Erythroblast (primary cell): ENCODE measurements around the gene IRF5.

Source experiments
- DNase-seq, 2 experiments: peaks; one replicate each; lab custom pipeline; 2025; lab: John Stamatoyannopoulos, UW
- GATA1 ChIP-seq: IDR thresholded peaks from 2 replicates; pipeline ENCODE4 v1.6.1; 2011; ENCODE audit warnings: low read depth, mild to moderate bottlenecking, control low read depth, low read length, moderate library complexity
- POLR2A ChIP-seq: IDR thresholded peaks from 2 replicates; pipeline ENCODE4 v1.6.1; 2011; ENCODE audit warnings: mild to moderate bottlenecking, low read length

IRF5 gene

DNA sequence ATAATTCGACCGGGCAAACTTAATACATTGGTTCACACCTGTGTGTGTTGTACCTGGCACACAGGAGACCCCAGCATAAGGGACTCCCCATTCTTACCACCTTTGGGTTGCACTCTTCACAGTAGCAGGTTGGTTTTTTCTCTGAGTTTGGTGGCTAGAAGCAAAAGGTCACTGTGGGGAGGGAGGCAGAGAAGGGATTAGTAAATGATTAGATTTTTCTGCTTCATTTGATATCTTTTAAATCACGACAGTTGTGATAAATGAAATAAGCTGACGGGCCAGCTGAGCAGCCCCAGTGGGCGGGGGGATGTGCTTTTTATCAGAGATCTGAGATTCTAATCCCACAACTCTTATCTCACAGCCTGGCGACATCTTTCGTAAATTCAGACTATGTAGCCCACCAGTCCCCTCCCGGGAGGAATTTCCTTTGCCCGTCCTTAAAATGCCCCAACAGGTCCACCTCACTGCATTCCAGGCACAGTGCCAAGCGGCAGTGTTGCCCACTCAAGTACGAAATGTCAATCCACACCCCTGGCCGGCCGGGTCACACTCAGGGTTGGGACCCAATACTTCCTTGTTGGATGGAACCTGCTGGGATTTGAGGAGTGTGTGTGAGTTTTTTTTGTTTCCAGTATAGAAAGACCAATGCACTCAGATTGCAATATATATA, 16.7 kb upstream of the IRF5 start:
- no peak for DNase-seq
- no peak for TF ChIP-seq POLR2A

DNA sequence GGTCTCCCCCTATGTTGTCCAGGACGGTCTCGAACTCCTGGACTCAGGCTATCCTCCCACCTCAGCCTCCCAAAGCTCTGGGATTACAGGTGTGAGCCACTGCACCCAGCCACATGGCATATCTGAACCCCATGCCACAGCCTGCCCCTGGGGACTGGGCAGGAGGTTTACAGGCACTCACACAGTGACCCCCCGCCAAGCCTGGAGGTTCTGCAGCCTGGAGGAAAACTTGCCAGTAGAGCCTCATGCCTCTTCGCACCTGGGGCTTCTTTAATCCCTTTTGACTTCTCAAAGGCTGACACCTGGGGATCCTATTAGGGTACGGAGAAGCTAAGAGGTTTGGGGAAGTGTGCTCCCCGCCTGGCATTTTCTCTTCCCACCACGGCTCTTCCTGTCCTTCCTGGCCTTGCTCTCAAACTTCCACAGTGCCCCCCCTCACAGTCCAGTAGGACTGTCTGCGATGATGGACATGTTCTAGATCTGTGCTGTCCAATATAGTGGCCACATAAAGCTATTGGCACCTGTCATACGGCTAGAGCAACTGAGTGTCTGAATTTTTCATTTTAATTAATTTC, 15.8 kb upstream of the IRF5 start:
- no peak for DNase-seq
- no peak for TF ChIP-seq GATA1
- no peak for TF ChIP-seq POLR2A

DNA sequence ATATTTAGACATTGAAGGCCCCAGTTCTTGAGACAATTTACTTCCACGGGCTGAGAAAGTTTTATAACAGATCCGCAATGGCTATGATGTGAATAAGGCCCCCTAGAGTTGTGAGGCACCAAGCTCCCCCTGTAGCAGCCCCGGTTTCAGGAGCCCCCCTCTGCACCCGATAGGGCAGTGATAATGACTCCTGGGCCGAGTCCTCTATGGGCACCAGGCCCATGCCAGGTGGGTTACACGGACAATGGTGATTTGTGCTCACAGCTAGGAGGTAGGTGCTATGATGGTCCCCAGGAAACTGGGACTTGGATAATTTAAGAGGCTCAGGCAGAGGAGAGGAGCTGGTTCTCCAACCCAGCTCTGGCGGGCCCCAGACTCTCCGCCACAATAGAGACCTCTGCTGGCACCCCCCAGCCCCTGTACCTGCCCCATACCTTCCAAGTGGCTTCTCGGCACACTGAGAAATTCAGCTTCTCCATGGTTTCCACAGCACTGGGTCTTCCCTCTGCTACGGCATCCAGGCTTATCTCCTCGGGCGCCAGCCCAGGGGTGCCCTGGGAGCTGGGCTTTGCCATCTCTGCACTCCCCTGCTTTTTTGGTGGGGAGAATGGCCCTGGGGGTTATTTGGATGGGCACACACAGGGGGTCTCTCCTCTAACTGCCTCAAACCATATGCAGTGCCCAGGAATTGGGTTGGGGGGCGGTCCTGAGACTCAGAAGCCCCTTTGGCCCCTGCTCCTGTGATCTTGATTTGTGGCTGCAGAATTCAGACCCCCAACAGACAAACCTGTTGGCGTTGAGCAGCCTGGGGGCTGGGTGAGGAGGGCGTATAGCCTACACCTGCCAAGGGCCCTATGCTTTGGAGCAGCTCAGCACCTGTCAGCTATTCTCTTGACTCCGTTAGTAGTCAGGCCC, 15.0 kb upstream of the IRF5 start:
- TF ChIP-seq GATA1 (no peak), POLR2A (no peak)
- no peak for DNase-seq

DNA sequence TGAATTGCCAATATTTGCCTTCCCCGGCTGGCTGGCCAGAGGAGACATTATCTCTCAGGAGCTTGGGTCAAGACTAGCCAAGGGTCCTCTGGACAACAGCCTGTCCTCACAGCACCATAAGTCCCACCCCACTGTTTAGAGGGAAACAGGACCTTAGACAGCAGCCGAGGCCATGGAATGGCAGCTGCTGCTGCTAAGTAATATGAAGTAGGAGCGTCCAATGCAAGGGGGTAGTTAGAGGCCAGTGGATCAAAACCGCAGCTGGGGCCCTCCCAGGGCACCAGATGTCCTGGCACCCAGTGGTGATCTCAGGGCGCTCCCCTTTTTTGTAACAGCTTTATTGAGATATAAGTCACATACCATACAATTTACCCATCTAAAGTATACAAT, 14.3 kb upstream of the IRF5 start:
- DNase-seq = no peak

DNA sequence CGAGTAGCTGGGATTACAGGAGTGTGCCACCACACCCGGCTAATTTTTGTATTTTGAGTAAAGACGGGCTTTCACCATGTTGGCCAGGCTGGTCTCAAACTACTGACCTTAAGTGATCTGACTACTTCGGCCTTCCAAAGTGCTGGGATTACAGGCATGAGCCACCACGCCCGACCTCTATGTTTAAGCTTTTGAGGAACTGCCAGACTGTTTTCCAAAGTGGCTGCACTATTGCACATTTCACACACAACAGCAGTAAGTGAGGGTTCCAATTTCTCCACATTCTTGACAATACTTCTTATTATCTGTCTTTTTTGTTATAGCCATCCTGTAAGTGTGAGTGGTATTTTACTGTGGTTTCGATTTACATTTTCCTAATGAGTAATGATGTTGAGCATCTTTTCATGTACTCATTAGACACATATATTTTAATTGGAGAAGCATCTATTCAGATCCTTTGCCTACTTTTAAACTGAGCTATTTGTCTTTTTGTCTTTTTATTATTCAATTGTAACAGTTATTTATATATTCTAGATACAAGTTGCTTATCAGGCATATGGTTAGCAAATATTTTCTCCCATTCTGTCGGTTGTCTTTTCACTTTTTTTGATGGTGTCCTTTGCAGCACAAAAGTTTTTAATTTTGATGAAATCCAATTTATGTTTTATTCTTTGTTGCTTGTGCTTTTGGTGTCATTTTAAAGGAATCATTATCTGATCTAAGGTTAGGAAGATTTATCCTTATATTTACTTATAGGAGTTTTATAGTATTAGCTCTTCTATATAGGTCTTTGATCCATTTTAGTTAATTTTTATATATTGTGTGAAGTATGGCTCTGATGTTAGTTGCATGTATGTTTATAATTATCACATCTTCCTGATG, 12.8 kb upstream of the IRF5 start:
- TF ChIP-seq GATA1 (no peak), POLR2A (no peak)

More for the DNA sequence above, 14.3 kb upstream of the IRF5 start:
- no peak for TF ChIP-seq POLR2A
- TF ChIP-seq GATA1 = no peak

DNA sequence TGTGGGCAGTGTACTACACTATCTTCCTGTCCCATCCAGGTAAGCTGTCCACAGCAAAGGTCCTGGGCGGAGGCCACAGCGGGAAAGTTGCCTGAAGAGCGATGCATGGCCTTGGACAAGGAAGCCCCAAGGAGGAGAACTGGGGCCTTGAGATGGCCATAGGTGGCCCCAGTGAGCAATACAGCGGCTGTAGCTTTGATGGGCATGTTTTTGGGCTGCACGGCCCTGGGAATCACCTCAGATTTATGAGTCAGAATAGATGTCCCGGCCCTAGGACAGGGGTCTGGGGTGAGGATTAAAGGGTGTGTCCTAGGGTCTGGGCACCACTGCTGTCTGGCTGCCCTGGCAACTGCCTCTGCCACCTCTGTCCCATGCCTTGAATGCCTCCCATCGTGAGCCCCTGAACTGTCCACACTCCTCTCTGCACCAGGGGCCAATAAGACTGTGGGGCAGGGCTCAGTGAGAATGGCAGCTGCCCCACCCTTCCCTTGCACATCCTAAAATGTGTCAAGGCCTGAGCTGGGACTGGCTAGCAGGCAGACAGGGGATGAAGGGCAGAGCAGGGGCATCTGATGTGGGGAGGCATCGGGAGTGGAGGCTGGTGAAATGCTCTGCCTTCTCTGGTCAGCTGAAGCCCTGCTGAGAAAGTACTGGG, 9.4 kb upstream of the IRF5 start:
- no peak for DNase-seq

More for the DNA sequence above, 12.8 kb upstream of the IRF5 start:
- no peak for DNase-seq

DNA sequence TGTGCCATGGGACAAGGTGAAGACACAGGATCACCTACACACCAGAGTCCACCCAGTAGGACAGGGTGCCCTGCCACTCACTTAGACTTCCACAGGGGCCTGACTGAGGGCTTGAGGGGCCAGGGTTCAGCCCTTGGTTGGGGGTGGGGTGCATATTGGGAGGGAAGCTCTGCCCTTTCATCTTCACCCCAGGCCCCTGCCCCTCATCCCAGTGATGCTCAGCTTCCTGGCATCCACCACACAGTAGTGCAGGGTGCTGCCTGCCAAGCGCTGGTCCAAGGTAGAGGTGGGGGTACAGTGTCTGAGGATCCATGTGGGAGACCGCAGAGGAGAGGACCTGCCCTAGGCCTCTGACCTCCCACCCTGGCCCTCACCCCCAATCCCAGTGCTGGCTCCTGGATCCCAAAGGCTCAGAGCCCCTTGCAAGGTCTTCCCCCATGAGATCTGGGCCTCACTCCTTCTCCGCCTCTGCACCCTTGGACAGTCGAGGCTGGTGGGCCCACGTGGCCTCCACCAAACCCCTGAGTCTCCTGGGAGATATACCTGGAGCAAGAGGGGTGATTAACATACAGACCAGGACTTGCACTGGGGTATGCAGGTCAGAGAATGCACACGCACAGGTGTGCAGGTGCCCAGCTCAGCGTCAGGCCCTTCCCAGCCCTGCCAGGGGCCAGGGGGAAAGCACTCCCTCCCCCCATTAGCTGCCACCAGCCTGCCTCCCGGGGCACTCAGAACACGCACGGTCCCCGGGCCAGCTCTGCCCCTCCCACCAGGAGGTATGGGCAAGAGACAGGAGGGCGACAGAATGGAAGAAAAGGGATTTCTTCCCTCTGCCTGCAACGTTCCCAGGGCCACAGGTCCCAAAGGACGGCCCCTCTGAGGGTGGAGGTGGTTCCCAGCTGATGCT, 8.6 kb upstream of the IRF5 start:
- TF ChIP-seq POLR2A (no peak), GATA1 (no peak)
- DNase-seq = no peak

More for the DNA sequence above, 9.4 kb upstream of the IRF5 start:
- TF ChIP-seq GATA1 = no peak
- TF ChIP-seq POLR2A = no peak

DNA sequence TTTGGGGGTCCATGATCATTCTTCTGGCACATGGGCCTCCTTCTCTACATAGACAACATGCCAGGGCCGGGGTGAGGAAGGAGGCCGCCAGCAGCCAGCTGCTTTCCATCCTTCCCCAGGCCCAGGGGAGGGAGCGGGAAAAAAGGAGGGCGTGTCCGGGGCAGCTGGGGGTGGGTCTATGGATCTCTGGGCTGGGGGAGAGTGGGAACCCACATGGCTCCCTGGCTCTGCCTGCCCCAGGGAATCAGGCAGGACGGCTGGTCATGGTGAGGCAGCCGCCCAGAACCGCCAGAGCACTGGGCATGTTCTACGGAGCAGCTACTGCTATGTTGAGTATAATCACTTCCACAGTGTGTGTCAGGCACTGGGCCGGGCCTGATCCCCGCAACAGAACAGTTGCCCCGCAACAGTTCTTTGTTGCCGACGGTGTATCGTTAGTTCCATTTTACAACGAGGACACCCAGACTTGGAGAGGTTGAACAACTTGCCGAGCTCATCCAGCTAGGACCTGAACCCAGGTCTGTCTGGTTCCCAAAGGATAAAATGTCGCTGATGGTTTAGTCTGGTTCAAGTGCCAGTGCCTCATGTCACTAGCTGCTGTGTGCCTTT, 6.4 kb upstream of the IRF5 start:
- TF ChIP-seq POLR2A = no peak
- TF ChIP-seq GATA1 = no peak
- DNase-seq = no peak

DNA sequence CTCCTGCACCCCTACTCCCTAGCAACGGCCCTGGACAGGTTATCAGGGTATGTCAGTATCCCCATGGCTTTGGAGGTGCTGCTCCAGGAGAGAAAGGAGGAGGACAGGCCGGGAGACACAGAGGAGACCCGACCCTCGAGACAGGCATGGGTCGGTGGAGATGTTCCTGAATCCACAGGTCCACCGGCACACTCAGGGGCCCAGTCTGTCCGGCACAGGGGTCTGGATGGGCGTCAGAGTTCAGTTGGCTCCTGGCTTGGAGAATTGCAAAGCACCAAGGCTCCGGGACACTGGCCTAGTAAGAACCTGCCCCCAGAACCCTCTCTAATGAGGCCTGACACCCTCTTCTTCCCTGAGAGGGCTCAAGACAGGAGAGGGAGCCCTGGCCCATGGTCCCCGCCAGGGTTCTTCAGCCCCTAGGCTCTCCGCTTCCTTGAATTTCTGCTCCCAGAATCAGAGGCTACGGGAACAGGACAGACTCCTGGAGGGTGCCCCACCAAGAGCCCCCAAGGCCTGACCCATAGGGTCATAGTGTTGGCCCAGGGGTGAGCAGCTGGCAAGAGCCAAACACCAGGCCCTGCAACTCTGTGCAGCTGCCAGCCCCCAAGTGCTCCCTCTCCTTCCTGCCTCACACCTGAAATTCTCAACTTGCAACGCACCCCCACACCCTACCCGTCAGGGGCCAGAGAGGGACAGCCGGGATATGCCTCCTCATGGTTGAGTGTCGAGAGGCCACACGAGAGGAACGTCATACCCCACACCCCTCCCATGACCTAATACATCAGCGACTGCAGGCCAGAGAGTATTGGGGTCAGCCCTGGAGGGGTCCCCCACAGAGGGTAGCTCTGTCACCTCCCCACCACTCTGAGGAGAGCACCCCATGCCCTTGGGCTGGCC, 5.5 kb upstream of the IRF5 start:
- no peak for DNase-seq
- TF ChIP-seq POLR2A = no peak
- no peak for TF ChIP-seq GATA1

DNA sequence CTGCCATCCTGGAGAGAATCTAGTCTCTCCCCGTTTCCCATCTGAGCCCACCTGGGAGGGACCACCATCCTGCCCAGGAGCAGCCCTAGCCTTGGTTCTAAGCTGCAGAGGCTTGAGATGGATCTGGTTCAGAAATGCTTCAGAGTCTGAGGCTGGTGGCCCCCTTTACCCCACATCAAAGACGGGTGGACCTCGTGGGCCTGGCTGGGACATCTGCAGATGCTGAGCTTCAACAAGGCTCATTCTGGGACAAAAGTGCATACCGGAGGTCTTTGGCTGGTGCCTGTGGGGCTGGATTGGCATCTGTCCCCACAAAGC, 4.9 kb upstream of the IRF5 start:
- TF ChIP-seq GATA1 = no peak
- no peak for TF ChIP-seq POLR2A

DNA sequence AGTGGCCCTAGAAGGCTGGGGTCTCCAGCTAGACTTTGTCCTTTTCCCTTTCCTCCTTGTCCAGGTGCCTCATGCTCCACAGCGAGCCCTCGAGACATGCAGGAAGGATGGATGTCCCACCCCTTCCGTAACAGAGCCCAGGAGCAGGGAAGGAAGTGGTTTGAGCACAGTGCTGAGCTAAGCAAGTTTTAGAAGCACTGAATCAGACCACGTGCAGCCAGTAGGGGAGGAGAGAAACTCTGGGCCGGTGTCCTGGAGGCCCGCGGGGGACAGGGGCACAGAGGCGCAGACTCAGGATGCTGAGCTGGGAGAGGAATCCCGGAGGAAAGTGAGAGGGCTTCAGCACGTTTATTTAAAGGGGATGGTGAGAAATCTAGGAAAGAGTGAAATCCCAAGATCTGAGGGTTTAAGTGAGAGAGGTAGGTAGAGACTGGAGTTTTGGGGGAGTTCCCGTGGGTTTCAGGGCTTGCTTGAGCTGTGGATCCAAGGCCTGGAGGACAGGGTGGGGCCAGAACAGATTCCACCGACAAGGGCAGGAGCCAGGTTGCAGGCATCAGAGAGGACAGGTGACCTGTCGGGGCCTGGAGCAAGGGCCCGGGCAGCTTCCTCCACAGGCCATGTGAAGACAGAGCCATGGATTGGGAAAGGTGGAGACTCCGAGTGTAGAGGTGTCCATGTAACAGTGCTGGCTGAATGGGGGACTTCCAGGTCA, 4.4 kb upstream of the IRF5 start:
- TF ChIP-seq GATA1 = no peak
- TF ChIP-seq POLR2A = no peak
- DNase-seq = no peak

More for the DNA sequence above, 4.9 kb upstream of the IRF5 start:
- no peak for DNase-seq
